Stimulated activated CD8-positive, alpha-beta memory T cell treated with anti-CD3 and anti-CD28 coated beads, Interleukin-4, amount 100 ng/mL, for 48 hours (primary cell): ENCODE measurements around the gene SPSB4.
A peak's percentile ranks its signal among the peaks of the same experiment; 100 is the strongest.

ENCODE experiments used
- DNase-seq: peaks from one replicate; pipeline ENCODE4 v3.0.0-alpha.2; 2020

The SPSB4 gene

DNA sequence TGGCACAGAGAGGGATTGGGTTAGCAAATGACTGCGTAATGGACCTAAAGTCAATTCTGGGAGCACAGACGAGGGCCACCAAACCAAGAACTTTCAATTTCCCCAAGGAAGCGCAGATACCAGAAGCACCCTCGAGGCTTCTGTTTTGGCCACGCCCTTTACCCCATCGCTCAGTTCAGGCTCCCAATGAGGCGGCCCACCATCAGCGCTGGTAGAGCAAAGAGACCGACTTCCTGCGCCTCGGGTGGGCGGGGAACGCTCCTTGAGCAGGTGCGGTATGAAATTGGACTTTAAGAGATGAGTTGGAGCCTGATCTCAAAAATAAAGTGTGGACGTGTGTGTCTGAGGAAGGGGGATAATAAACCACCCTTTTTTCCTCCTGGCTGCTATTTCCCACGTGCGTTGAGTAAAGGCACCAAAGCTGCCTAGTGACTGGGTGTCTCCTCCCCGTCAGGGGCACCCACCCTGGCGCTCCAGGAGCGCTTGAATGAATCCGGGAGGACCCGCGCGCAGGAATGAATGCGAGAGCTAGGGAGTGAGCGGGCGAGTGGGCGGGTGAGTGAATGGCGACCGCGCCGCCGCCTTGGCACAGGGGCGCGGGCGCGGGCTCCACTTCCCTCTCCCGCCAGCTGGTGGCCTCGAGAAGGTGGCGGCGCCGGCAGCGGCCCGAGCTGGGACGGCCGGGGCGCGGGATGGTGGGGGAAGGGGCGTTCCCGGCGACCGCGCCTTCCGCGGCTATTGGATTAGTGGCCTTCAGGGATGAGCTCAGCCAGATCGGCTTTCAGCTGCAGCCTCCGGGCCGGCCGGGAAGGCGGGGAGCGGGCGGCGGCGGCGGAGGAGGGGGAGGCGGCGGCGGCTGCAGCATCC, at the start of gene SPSB4:
SPSB4 (plus strand) TSS at position 772 of the 867 bp plus-strand sequence. CDS start 14,758 bp downstream, outside the sequence.
- peak; percentile 38 for DNase-seq

DNA sequence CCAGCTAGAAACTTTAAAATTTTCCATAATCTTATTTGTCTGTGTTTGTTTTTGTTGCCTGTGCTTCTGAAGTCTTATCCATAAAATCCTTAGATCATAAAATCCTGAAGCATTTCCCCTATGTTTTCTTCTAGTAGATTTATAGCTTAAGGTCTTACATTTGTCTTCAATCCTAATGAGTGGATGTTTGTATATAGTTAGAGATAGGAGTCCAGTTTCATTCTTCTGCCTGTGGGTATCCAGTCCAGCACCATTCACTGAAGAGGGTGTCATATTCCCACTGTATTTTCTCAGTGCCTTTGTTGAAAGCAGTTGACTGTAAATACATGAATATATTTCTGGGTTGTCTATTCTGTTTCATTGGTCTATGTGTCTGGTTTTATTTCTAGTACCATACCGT, 44.8 kb upstream of the SPSB4 start:
- no peak for DNase-seq

DNA sequence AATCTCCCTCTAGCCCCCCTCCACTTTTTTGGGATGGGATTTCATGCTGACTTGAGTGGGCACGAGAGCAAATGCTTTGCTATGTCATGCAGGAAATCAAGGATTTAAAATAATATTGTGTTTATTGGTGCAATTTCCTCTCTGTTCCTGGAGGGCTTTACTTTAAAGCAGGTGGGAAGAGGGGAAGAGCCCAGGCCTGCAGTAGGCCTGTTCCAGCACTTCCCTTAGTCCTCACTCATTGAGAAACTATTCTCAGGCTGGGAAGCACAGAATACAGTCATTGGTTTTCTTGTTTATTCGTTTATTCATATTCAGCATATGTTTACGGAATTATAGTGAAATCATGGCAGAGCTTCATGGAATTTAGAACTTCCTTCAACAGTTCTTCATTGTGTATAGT, 41.7 kb upstream of the SPSB4 start:
- no peak for DNase-seq

DNA sequence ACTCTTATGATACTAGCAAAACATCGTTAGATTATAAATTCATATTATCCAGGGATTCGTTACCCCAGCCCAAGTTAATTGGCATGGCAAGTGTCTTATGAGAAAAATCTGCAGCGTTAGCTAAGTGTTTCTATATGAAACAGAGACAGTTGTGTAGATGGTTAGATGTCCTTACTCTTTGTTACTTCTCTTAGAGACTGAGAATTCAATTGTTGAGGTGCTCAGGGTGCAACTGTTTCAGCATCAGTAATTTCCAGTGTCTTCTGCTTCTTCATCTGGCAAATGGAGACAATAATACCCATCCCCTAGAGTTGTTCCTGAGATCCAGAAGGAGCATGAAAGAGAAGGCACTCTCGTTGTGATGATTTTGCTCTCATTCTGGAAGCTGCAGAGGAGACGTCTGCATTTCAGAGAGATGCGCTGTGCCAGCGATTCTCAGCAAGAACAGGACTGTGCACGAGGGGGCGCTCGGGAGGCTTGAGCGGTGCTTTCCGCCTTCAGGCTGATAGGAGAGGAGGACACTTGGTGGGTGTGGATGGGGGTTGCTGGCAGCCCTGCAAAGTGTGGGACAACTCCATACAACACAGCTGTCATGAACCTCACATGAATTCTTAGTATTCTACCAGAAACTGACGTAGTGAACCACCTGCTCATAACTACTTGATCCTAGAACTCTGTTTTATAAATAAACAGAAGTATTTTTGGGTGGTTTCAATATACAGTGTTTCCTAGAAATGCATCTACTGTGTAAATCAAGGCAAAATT, 39.7 kb upstream of the SPSB4 start:
- DNase-seq, result peak; percentile 93

DNA sequence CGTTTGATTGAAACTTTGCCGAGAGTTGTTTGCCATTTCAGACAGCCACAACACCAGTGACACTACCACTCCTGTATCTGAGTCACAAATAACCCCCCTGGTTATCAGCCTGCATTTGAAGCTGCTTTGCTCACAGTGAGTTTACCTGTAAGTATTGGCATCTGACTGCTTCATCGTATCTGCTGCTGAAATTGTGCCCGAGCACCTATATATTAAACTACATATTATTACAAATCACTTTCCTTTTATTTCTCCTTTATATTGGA, 39.2 kb upstream of the SPSB4 start:
- no peak for DNase-seq

DNA sequence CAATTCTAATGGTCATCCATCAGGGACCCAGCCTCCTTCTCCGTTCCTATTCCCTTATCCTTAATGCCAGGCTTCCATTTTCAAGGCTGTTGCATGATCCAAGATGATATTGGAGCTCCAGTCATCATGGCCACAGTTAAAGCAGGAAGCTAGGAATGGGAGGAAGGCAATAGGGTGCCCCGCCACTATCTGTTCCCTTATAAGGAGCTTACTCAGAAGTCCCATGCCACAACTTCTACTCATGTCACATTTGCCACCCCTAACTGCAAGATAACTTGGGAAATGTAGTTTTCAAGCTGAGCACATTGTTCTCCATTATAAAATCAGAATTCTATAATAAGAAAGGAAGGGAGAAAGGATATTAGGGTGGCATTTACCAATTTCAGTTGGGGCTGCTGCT, 38.6 kb upstream of the SPSB4 start:
- no peak for DNase-seq

DNA sequence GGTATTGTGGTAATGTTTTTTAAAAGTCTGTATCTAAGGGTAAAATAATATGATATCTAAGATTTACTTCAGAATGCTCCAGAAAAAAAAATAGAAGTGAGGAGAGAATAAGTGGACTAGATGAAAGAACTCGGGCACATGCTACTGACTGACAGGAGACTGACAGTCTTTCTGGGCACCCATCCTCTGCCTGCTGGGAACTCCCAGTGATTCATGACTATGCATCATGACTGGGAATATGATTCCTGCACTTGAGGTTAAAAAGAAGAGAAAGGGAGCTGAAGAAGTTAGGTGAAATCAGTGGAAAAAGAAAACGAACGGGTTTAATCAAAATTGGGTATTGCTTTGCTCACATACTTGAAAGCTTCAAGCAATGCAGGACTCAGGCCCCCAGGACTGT, 35.7 kb upstream of the SPSB4 start:
- no peak for DNase-seq

DNA sequence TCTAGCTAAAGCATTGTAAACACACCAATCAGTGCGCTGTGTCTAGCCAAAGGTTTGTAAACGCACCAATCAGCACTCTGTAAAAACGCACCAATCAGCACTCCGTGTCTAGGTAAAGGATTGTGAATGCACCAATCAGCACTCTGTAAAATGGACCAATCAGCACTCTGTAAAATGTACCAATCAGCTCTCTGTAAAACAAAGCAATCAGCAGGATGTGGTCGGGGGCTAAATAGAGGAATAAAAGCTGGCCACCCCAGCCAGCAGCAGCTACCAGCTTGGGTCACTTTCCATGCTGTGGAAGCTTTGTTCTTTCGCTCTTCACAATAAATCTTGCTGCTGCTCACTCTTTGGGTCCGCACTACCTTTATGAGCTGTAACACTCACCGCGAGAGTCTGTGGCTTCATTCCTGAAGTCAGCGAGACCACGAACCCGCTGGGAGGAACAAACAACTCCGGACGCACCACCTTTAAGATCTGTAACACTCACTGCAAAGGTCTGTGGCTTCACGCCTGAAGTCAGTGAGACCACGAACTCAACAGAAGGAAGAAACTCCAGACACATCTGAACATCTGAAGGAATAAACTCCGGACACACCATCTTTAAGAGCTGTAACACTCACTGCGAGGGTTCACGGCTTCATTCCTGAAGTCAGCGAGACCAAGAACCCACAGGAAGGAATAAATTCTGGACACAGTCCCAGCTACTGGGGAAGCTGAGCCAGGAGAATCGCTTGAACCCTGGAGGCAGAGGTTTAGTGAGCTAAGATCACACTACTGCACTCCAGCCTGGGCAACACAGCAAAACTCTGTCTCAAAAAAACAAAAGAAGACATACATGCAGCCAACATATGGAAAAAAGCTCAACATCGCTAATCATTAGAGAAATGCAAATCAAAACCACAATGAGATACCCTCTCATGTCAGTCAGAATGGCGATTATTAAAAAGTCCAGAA, 33.5 kb upstream of the SPSB4 start:
- peak; percentile 34 for DNase-seq

DNA sequence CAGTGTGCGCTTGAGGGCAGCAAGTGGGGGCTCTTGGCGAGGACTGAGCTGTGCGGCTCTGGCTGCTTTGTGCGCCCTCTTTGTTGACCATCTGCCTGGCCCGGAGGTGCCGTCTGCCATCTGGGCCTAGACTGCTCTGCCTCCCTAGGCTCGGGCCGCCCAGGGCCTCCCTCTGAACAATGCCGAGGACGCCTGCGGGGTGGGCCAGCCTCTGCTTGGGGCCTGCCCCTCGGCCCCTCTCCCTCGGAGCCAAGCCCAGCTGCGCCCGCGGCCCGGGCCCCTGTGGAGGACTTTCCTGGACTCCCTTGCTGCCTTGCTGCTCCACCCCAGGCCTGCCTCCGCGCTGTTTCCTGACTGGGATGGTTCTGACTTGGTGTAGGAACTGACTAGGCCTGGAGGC, 31.9 kb upstream of the SPSB4 start:
- no peak for DNase-seq

DNA sequence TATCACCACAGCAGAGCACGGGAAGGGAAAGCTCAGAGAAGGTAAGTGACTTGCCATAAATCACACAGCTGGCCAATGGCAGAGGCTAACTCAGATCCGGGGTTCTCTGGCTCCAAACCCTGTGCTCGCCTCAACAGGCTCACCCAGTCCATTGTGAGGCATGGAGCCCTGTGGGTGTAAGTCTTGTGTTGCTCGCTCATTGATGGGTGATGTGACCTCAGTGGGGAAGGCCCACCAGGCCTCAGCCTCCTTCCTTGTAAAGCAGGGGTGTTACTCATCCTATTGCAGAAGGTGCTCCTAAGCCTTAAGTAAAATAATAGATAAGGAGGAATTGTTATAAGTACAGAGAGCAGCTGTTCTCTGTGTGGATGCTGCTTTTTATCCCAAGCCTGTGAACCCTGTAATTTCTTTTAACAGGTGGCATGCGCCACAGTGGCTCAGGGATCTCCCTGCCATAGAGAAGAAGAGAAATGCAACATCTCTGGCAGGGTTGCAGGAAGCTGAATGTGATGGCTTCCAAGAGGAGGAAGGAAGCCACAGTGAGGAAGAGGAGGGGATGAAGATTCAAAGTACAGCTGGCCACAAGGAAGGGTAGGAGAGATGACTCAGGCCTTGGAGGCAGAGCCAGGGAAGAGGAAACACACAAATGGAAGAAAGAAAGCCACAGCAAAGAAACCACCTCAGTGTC, 30.9 kb upstream of the SPSB4 start:
- DNase-seq, result peak; percentile 34

DNA sequence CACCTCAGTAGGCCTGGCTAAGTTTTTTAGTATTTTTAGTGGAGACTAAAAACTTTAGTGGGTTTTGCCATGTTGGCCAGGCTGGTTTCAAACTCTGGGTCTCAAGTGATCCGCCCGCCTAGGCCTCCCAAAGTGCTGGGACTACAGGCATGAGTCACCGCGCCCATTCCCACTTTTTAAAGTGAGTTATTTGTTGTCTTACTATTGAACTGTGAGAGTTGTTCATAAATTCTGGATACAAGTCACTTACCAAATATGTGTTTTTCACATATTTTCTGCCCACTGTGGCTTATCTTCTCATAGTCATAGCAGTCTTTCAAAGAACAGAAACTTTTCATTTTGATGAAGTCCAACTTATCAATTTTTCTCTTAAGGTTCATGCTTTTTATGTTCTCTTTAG, 29.9 kb upstream of the SPSB4 start:
- DNase-seq, result no peak

DNA sequence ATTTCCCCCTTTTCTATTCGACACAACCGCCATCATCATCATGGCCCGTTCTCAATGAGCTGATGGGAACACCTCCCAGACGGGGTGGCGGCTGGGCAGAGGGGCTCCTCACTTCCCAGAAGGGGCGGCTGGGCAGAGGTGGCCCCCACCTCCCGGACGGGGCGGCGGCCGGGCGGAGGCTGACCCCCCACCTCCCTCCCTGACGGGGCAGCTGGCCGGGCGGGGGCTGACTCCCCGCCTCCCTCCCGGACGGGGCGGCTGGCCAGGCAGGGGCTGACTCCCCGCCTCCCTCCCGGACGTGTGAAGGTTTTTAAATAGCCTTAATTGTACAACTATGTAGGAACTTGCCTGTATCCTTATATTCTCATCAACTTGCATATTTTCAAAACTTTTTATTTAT, 20.9 kb upstream of the SPSB4 start:
- no peak for DNase-seq

DNA sequence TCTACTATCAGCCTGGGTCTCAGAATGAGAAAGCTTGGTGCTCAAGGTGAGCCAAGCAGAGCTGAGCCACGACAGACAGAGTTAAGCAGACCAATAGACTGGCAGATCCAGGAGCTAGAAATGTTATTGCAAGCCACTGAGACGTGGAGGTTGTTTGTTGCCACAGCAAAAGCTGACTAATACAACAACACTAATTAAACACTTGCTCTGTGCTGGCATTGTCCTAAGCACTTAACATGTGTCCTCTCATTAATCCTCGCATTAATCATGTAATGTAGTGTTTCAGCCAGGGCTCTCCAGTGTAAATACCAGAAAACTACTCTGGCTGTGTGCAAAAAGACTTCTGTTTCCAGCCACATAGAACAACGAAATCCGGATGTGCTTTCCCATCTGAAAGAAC, 11.6 kb upstream of the SPSB4 start:
- DNase-seq, result no peak

DNA sequence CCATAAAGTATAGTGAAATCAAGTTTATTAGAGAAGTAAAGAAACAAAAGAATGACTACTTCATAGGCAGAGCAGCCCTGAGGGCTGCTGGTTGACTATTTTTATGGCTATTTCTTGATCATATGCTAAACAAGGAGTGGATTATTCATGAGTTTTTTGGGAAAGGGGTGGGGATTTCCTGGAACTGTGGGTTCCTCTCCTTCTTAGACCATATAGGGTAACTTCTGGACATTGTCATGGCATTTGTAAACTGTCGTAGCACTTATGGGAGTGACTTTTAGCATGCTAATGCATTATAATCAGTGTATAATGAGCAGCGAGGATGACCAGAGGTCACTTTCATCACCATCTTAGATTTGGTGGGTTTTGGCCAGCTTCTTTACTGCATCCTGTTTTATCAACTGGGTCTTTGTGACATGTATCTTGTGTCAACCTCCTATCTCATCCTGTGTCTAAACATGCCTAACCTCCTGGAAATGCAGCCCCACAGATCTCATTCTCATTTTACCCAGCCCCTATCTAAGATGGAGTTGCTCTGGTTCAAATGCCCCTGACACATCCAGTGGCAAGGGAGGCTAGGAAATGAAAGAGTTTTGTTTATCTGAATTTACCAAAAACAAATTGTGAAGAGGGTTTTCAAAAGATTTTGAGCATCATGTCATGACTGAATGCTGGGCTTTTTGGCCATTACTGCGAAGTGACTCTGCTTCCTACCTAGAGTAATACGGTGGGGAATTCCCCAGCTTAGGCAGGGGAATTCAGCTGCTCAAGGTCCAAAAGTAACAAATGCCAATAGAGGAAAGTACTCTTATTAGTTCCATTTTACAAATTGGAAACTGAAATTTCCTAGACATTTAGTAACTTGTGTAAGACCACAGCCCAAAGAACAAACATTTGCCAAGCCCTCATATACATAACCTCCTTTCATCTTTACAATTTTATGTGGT, 6.2 kb upstream of the SPSB4 start:
- DNase-seq, result no peak

DNA sequence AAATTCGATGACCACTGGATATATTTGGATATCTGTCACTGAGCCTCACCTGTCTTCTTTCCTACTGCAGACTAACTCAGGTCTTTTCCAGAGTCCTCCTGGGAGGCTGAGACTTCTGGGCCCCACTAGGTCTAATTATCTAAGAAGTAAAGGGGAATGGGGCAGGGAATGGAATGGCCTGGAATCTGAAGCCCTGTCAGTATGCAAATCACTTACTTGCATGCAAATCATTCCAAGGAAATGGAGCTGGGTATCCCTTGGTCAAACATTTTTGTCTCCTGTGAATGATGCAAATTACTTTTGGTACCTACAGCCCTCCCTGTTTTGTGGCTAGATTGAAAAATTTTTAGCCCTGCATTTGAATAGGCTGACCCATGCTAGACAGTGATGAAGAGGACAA, 5.3 kb upstream of the SPSB4 start:
- no peak for DNase-seq

DNA sequence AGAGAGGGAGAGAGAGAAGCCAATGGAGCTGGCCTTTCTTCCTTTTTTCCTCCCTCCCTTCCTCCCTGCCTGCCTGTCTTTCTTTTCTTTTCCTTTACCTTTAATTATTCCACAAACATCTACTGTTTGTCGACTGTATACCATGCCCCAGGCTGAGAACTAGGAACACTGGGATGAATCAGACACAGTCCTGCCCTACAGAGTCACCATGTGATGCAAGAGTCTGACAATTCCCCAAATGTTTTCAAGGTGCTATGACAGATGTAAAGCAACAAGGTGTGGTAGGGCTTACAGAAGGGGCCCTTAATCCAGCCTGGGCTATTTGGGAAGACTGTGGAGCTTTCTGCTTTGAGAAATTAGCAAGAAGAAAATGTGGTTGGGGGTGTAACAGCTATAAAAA, 4.0 kb upstream of the SPSB4 start:
- DNase-seq, result no peak

DNA sequence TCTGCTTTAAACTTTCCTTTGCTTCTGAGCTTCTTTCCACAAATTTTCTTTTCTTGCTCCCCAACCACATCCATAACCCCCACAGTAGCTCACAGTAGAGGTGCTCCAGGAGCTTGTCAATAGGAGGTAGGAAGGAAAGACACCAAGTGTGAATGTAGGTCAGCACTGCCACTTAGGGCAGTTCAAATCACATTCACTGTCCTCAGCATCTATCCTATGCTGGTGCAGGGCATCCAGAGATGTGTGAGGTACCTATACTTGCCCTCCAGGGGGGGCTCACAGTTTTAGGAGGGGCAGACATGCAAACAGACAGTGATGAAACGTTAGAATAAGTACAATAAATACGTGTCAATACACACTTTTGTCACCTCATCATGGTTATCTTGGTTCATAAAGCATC, 1.5 kb upstream of the SPSB4 start:
- no peak for DNase-seq

DNA sequence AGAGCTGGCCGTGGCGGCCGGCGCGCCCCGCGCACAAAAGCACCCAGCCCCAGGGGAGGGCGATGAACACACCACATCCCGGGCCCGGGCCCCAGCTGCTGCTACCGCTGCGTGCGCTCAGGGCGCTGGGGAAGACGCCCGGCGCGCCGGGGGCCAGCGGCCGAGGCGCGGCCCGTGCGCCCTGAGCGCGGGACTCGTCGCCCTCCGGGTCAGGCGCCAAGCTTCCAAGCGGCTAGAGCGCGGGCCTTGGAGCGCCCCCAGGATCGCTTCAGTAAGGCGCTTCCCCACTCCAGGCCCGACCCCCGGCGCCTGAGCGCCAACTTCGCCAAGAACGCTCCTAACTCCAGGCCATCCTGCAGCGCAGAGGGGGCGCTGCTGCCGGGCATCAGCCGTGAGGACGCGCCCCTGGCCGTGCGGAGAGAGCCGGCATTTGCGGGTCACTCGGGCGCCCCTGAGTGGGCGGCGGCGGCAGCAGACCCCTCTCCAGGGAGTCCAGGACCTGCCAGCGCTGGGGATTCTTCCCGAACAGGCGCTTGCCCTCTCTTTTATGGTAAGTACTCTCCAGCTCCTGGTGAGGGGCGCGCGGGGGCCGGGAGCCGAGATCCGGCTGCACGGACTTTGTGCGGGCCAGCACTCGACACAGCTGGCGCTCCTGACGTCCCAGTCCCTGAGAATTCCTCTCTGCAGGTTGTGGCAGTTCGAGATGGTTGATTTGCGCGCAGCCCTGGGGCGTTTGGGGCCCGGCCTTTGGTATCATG, 475 bp downstream of the SPSB4 start:
- no peak for DNase-seq

DNA sequence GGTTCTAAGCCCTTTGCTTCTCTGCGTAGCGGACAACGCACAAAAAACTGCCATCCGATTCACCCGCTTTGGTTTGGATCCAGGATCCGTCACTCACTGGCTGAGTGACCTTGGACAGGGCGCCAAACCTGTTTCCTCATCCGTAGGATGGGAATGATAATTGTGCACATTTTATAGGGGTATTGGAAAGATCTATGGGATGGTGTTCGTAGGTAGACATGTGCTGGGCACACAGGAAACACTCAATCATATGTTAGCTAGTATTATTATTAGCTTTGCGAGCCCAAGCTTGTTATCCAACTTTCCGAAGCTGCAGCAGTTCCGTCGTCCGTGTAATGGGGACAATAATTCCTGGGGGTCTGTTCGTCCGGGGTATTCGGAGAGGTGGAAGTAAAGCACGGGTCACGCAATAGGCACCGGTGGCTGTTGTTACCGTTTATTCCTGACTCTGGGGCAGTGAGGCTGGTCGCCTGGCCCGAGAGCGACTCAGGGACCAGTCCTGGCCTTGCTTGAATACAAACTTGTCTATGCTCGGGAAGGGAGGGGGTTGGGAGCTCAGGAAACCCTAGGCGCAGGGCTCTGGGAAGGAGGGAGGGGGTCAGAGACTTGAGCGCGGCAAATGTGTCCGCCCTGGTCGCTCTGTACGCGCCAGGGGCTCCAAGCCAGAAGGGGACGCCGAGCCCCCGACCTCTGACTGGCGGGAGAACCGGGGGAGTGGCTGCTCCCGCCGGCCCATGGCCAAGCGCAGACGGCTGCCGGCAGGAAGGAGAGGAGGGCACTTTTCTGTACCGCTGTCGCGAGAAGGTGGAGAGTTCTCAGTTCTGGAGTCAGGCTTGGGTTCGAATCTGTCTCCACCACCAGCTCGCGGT, 1.3 kb downstream of the SPSB4 start:
- no peak for DNase-seq

DNA sequence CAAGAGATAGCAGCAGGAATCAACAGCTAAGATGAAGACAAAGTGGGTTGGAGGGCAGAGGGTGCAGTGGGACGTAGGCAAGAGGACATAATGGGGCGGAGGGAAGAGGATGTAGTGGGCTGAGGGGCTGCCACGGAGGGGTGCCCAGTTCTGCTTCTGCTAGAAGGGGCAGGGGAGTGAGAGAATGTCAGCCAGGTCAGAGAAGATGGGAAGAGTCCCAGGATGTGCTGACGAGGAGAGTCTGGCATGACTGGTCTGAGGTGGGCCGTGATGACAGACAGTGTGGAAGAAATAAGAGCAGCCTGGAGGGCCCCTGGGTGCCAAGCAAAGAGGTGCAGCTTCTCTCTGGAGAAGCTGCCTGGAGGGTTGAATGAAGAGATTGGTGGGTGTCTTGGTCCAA, 4.0 kb downstream of the SPSB4 start:
- no peak for DNase-seq
